DOHH2 (cell line): ENCODE measurements around the gene ARL15.

Experiments used
- CTCF ChIP-seq: fragments of 200-600 bp; sonication (generic); IDR thresholded peaks from one replicate; pipeline ENCODE4 v1.5.1; 2014; ENCODE audit warnings: antibody characterized with exemption, mild to moderate bottlenecking, low read depth, low read length; ENCODE audit not compliant: poor library complexity, severe bottlenecking
- EZH2phosphoT487 ChIP-seq: fragments of 200-600 bp; sonication (generic); IDR thresholded peaks from 2 replicates; pipeline ENCODE4 v1.6.1; 2017; ENCODE audit warnings: borderline replicate concordance, mild to moderate bottlenecking, antibody characterized with exemption, low read length, moderate library complexity, mixed read lengths

DNA sequence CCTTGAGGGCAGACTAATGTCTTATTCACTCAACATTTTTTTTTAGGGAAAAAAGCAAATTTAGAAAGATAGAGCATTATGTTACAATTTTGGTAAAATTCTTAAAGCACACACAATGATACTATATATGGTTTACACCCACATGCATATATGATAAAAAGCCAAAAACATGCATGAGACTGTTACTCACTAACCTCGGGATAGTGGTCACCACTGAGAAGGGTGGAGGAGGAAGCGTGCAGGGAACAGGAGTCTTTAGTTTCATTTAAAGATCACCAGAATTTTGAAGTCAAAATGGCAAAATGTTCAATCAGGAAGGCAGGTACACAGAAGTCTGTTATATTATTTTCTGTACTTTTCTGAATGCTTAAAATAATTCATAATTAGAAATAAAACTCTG, 9.2 kb downstream of the ARL15 start:
- no peak for TF ChIP-seq CTCF
- TF ChIP-seq EZH2phosphoT487 = no peak
